COLO668 (cell line): ENCODE data around the gene TTC23.

Experiments used
- DNase-seq: peaks from one replicate; lab custom pipeline; 2025; ENCODE audit not compliant: unreplicated experiment; lab: John Stamatoyannopoulos, UW

TTC23 gene

DNA sequence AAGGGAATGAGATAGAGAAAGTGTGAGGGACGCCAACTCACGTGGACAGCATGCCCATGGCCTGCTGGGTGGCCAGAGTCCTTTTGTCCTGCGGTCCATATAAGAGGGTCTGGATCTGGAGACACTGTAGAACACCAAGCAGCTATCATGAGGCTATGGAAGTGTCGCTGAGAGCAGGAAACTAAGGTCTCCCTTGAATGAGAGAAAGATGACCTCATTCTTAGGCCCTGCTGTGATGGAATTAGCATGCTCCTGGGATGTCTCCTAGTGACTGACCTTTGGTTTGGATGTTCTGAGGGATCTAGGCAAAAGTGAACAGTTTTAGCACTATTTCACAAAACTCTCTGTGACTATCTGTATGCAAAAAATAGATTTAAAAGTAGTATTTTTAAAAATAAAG lies 110.1 kb downstream of the TTC23 start:
- DNase-seq: no peak

DNA sequence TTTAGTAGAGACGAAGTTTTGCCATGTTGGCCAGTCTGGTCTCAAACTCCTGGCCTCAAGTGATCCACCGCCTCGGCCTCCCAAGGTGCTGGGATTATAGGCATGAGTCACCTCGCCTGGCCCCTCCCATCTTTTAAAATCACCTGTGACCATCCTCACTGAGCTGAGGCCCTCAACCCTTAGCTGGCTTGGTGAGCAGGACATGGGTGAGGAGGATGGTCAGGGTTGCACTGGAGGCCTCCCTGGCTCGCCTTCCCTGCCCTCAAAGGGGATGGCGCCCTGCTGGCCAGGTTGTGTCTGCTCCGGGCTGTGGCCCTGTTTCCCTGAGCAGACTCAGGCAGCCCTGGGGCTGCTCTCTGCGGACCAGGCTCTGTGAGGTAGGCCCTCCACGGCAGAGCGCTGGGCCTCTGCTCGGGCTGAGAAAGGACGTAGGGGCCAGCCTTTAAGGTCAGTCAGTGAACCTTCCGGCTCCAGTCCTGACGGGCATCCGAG lies 110.8 kb downstream of the TTC23 start:
- DNase-seq: no peak

DNA sequence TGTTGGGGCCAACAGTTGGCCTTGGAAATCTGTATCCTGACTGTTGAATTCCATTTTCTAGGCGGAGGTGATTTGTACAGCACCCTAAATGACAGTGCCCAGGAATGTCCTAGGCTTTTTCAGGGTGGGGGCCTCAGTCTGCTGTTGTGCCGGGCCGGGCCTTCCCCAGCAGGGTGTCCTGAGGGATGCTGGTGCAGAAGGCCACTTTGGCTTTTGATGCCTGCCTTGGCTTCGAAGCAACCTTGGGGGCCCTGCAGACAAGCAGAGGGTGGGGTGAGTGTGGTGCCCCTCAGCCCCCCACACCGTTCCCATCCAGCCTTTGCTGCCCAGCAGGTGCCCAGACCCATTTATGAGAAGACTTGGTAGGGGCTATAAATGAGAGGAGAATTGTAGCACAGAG lies 111.5 kb downstream of the TTC23 start:
- DNase-seq: no peak

DNA sequence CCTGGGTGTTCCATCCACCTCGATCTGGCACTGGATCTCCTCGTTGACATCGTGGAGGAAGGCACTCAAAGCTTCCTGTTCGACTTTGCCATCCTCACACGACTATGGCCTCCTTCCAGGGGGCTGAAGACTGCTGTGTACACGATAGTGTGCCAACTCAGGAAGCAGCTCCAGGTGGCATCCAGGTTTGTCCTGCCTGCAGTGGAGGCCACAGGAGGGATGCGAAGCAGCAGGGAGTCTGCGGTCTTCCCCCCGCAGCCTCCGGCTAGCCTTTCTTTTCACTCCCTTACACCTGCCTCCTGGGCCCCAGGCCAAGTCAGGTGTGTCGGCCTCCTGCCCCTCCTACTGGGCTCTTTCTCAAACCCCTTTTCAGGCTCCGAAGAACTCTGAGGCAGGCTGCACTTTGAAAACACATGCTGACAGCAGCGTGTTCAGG lies 112.3 kb downstream of the TTC23 start:
- peak; percentile 88 for DNase-seq

DNA sequence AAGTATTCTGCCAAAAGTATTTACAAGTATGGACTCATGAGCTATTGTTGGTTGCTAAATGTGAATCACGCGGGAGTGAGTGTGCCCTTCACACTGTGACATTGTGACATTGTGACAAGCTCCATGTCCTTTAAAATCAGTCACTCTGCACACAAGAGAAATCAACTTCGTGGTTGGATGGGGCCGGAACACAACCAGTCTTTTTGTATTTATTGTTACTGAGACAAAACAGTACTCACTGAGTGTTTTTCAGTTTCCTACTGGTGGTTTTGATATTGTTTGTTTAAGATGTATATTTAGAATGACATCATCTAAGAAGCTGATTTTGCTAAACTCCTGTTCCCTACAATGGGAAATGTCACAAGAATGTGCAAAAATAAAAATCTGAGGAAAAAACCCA lies 114.2 kb downstream of the TTC23 start:
- DNase-seq: peak; percentile 7

DNA sequence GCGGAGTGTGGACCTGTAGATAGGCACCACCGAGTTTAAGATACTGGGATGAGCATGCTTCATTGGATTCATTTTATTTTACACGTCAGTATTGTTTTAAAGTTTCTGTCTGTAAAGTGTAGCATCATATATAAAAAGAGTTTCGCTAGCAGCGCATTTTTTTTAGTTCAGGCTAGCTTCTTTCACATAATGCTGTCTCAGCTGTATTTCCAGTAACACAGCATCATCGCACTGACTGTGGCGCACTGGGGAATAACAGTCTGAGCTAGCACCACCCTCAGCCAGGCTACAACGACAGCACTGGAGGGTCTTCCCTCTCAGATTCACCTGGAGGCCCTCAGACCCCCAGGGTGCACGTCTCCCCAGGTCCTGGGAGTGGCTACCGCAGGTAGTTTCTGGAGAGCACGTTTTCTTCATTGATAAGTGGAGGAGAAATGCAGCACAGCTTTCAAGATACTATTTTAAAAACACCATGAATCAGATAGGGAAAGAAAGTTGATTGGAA lies 115.0 kb downstream of the TTC23 start:
- no peak for DNase-seq

DNA sequence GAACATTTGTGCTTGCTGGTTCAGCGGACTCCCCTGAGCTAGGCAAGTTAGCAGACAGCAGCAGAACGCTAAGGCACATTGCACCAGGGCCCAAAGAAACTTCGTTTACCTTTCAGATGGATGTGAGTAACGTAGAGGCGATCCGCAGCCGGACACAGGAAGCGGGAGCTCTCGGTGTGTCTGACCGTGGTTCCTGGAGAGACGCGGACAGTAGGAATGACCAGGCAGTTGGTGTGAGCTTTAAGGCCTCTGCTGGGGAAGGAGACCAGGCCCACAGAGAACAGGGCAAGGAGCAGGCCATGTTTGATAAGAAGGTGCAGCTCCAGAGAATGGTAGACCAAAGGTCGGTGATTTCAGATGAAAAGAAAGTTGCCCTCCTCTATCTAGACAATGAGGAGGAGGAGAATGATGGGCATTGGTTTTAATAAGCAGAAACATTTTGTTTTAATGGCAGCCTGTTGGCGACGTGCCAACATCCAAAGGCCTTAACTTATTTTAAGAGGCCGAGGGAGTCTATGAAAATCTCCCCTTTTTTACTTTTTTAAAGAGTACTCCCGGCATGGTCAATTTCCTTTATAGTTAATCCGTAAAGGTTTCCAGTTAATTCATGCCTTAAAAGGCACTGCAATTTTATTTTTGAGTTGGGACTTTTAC lies 116.6 kb downstream of the TTC23 start:
- DNase-seq: no peak

DNA sequence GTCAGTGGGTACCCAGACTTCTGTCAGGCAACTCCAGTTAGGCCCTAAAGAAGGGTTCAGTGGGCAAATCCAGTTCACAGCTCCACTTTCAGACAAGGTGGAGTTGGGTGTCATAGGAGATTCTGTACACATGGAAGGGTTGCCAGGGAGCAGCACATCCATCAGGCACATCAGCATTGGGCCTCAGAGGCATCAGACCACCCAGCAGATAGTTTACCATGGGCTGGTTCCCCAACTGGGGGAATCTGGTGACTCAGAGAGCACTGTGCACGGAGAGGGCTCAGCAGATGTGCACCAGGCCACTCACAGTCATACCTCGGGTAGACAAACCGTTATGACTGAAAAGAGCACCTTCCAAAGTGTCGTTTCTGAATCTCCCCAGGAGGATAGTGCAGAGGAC lies 117.3 kb downstream of the TTC23 start:
- DNase-seq: no peak

DNA sequence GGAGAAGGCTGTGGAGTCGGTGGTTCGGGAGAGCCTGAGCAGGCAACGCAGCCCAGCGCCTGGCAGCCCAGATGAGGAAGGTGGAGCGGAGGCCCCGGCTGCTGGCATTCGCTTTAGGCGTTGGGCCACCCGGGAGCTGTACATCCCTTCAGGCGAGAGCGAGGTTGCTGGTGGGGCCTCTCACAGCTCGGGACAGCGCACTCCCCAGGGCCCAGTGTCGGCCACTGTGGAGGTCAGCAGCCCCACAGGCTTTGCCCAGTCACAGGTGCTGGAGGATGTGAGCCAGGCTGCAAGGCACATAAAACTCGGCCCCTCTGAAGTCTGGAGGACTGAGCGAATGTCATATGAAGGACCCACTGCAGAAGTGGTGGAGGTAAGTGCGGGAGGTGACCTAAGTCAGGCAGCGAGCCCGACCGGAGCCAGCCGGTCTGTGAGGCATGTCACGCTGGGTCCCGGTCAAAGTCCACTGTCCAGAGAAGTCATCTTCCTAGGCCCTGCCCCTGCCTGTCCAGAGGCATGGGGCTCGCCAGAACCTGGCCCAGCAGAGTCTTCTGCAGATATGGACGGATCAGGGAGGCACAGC lies 117.8 kb downstream of the TTC23 start:
- DNase-seq: no peak

DNA sequence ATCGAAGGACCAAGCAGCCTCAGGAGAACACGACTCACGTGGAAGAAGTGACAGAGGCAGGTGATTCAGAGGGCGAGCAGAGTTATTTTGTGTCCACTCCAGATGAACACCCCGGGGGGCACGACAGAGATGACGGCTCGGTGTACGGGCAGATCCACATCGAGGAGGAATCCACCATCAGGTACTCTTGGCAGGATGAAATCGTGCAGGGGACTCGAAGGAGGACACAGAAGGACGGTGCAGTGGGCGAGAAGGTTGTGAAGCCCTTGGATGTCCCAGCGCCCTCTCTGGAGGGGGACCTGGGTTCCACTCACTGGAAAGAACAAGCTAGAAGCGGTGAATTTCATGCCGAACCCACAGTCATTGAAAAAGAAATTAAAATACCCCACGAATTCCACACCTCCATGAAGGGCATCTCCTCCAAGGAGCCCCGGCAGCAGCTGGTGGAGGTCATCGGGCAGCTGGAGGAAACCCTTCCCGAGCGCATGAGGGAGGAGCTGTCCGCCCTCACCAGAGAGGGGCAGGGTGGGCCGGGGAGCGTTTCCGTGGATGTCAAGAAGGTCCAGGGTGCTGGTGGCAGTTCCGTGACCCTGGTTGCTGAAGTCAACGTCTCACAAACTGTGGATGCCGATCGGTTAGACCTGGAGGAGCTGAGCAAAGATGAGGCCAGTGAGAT lies 118.5 kb downstream of the TTC23 start:
- DNase-seq: no peak

DNA sequence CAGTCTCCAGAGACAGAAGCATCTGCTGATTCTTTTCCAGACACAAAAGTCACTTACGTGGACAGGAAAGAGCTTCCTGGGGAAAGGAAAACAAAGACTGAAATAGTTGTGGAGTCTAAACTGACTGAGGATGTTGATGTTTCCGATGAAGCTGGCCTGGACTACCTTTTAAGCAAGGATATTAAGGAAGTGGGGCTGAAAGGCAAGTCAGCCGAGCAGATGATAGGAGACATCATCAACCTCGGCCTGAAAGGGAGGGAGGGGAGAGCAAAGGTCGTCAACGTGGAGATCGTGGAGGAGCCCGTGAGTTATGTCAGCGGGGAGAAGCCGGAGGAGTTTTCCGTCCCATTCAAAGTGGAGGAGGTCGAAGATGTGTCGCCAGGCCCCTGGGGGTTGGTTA lies 119.1 kb downstream of the TTC23 start:
- no peak for DNase-seq

DNA sequence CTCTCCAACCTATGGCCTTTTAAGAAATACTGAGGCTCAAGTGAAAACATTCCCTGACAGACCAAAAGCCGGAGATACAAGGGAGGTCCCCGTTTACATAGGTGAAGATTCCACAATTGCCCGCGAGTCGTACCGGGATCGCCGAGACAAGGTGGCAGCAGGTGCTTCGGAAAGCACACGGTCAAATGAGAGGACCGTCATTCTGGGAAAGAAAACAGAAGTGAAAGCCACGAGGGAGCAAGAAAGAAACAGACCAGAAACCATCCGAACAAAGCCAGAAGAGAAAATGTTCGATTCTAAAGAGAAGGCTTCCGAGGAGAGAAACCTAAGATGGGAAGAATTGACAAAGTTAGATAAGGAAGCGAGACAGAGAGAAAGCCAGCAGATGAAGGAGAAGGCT lies 119.7 kb downstream of the TTC23 start:
- no peak for DNase-seq

DNA sequence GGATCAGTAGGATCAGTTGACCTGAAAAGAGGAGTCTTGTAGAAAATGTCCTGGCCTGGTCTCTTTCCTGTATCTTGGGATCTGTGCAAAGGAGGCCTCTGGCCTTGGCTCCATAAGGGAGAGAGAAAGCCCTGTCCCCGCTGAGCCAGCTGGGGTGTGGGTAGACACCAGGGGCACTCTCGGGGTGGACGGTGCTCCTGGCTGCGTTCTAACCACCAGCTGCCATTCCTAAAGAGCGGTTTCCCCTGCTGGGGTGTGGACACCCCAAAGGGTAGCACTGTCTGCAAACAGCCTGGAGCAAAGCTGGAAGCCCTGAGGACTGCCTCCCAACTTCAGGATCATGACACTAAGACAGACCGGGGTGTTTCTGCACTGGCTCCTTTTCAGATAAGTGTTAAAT lies 121.0 kb downstream of the TTC23 start:
- DNase-seq: no peak

DNA sequence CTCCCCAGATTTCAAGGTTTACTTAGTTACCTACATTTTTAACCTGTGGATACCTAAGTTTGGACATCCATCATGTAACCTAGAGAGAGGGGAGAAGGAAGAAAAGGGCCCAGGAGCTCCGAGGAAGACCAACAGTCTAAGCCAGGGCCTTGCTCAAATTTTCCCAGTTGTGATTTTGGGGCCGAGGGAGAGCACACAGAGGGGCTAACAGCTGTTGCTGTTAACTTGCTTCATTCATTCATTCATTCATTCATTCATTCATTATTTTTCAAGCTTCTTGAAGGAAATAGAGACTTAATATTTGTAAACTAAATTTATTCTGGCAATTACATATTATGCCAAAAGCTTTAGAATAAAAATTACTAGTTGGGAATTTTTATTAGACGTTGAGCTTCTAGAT lies 121.6 kb downstream of the TTC23 start:
- no peak for DNase-seq

DNA sequence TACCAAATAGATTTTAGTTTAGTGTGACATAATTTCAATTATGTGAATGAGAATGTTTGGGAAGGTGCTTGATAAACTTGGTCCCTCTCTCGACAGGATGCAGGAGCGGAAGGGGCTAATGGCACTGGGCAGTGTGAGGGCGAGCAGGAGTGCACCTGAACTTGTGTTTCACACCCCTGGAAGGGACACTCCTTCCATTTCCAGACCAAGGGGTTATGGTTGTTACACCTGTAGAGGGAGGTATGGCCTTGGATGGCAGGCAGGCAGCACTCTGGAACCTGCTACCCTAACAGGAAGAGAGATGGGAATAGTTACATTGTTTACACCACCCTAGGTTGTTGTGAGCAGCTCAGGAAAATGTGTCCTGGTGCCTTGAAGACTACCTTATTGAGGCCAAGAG lies 122.5 kb downstream of the TTC23 start:
- no peak for DNase-seq

DNA sequence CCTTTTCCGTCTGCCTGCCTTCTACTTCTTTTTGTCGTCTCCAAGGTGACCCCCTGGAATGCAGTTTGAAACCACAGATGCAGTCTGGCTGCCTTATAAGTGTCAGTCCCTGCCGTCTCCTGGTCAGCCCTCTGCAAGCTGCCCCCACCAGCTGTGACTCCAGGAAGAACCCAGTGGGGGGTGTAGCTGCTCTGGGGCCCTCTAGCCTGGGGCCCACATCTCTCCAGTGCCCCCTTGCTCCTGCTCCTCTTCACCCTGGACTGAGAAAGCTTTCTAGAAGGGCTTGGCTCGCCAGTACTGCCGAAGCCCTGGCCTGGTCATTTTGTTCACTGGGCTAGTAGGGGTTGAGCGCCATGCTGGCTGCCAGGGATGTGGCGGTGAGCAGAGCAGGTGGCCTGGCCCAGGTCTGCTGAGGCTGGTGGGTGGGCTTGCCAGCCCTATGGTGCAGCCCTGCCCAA lies 123.2 kb downstream of the TTC23 start:
- DNase-seq: no peak

DNA sequence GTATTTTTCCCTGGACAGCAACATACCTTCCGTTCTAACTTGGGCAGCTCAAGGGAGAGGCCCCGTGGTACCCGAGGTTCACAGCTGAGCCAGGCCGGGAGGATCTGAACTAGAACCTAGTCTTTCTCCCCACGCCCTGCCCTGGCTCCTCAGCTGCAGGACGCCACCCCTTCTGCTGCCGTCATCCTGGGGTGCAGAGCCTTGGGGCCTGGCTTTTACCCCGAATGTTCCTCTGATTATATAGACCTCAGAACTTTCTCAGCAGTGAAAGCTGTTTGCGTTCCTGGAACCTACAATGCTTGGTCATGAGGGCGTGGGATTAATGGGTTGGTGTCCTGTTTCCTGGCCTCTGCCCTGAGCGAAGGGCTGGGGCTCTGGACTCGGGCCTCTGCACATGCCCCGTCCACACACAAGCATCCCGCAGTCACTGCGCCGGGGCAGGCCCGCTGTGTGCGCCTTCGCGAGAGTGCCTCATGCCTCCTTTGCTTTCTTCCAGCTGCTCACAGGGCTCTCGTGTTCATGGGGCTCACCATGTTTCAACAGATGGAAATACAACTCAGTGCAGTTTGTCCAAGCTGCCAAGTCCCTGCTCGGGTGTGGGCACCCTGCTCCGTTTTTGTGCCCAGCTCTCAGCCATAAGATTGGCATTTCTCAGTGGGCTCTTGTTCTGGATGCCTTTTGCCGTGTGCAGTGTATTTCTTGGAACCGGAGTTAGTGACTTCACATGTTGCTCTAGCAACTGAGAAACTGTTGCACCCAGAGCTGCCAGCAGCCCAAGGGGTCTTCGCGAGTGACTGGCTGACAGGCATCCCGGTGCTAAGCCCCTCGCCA lies 124.1 kb downstream of the TTC23 start:
- DNase-seq: no peak

DNA sequence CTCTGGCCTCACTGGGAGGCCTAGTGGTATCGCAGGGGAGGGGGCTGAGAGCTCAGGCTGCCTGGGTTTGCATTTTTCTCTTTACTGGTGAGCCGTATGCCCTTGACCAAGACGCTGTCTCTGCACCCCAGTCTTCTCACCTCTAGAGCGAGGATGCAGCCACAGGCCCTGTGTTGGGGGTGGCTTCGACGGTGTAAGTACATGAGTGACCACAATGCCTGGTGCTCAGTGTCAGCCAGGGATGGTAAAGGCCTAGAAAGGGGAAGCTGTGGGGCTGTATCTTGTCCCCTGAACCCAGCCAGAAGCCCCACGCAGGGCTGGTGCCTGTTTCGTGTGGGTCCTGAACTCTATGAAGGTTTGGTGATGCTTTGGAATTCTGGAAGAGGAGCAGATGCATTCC lies 124.7 kb downstream of the TTC23 start:
- no peak for DNase-seq

DNA sequence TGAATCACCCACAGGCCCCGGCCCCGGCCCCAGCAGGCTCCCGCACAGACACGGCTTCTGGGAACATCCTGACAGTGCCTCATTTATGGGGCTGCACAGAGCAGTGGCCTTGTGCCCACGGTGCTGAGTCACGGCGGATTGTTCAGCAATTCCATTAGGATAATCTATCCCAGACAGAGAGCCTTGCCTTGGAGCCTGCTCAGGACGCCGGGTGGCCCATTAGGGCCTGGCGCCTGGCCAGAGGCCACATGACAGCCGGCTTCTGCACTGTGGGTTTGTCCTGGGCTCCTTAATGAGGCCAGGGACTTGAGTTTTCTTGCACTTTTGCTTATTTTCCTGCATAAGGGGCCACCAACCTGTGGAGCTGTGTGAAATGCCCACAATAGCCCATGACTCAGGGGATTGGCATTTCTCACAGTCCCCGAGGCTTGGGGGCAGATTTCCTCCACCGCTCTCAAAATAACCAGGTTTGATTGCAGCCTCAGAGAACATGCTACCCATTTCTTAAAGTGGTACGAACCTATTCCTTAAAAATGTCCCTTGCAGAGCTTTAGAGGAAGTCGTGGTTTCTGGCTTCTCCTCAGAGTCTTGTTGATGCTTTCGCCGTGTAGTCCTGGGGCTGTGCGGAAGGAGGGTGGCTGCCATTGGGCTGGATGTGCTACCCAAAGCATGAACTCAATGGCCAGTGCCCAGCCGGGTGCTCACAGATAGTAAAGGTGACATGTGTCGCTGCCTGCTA lies 125.5 kb downstream of the TTC23 start:
- peak; percentile 56 for DNase-seq

DNA sequence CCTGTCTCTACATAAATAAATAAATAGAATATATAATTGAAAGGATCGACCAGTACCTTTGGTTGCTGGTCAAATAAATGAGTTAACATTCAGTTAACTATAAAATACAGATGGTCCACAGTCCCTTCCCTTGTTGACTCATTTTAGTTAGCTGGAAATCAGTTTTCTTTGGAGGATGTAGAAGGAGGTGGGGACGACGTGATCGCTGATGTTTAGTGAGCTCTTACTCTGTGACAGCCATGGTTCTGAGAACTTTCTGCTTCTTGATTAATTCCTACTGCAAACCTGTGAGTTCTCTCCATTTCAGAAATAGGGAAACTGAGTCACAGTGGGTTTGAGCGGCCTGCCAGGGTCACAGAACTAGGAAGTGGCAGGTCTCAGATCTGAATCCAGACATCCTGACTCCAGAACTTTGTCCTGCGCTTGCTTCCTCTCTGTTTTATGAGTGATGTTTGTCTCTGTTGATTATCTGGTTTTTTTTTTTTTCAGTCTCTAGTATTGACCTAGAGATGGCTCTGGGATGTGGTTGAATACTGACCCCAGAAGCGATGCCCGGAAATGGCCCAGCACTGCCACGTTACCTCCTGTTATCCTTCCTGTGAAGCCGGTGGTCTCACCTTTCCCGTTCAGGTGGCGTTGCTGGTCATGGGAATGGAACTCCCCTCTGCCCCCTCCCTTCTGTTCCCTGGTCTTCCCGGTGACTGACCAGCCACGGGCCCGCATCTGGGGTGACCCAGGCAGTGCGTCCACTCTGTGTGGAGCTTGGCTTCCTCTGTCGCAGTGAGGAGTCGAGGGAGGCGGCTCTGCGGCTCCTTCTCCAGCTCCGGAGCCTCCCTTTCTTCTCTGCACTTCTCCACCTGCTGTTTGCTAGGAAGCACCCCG lies 126.3 kb downstream of the TTC23 start:
- DNase-seq: no peak
